AG20443 (cell line): ENCODE results near the gene CHAD.
A peak's percentile ranks its signal among the peaks of the same experiment; 100 is the strongest.
"Not testable (repeated sequence)": the region's sequence is repeated elsewhere in the genome, so short reads cannot be mapped to it uniquely, and the experiment has no call there.

Source experiments
- DNase-seq: peaks from one replicate; pipeline ENCODE4 v3.0.0; 2012; ENCODE audit warnings: low spot score, mixed read lengths

CHAD gene

DNA sequence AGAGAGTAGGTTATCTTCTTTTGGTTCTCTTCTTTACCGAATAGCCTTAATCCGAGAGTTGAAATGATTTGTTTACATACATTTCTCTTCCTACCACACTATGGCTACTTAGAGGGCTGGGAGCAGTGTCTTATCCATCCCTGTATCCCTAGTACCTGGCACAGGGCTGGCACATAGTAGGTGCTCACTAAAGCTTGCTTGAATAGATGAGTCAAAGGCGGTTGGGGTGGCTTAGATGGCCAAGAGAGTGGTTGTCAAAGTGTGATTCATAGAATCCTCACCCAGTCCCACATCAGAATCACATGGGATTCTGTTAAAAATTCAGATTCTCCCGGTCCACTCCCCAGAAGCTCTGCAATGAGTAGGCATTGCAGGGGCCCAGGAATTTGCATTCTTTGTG, 11.1 kb downstream of the CHAD start:
- no peak for DNase-seq

- DNase-seq, result no peak
Measured at GRCh38 chr17:50453901-50454300, 14.8 kb downstream of the CHAD start.

DNA sequence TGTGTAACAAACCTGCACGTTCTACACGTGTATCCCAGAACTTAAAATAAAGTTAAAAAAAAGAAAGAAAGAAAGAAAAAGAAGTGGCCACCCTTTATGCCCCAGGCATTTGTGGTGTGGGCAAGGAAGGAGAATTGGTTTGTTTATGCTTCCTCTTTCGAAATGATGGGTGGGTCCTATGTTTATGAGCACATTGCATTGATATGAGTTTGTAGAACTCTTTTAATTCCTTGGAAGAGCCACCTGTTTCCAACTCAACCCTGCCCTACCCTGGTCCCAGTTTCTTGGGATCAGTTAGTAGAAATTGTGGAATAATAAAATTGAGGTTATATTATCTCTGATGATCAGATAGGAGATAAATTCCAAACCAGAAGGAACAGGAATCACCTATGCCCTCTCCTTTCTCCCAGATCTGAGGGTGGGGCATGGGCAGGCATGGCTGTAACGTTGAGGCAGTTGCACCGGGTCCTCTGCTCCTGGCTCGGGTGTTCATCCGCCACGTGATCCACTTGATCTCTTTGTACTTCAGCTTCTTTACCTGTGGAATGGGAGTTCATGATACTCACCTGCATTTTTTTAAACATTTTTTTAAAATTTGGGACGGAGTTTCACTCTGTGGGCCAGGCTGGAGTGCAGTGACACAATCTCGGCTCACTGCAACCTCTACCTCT, 15.9 kb downstream of the CHAD start:
- peak; percentile 37 for DNase-seq

GRCh38 chr17:50451943-50452629, 16.6 kb downstream of the CHAD start:
- no peak for DNase-seq

DNA sequence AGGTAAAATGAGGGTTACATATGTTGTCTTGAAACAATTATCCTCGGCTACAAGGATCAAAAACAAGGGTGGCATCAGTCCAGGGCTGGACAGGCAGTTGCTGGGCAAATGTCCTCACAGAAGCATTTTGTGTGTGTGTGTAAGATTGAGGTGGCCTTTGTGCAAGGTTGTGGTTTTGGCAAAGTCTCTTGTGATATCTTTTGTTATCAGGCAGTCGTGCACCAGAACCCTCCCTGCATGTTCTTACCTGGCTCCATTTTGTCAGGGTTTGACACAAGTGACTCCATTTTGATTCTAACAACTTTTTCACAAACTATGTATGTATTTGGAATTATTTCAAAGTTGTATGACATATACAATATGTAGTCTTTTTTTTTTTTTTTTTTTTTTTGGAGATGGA, 20.0 kb downstream of the CHAD start:
- DNase-seq, result no peak

DNA sequence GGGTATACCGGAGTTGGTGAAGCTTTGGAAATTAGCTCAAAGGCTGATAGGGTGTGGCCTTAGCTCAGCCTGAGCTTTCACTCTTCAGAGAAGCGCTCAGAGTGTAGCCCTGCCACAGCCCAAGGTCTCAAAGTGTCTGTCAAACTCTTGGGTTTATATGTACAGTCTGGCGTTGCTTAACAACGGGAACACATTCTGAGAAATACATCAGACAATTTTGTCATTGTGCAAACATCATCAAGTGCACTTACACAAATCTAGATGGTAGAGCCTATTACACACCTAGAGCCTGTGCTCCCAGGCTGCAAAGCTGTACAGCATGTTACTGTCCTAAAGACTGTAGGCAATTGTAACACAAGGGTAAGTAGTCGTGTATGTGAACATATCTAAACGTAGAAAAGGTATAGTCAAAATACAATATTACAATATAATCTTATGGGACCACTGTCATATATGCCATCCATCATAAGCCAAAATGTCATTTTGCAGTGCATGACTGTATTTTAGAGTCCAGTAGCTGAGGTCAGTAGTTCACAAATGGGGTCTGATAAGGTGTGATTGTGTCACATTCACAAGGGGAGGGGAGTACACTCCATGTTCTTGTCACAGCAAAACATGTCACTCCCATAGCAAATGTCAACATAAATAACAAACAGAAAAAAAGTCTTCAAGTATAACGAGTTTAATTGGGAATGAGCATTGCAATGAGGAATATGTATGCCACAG, 20.6 kb downstream of the CHAD start:
- no peak for DNase-seq

- DNase-seq, result no peak
Measured at GRCh38 chr17:50445730-50446325, 22.9 kb downstream of the CHAD start.

- no peak for DNase-seq
Measured at GRCh38 chr17:50444841-50445715, 23.6 kb downstream of the CHAD start.

DNA sequence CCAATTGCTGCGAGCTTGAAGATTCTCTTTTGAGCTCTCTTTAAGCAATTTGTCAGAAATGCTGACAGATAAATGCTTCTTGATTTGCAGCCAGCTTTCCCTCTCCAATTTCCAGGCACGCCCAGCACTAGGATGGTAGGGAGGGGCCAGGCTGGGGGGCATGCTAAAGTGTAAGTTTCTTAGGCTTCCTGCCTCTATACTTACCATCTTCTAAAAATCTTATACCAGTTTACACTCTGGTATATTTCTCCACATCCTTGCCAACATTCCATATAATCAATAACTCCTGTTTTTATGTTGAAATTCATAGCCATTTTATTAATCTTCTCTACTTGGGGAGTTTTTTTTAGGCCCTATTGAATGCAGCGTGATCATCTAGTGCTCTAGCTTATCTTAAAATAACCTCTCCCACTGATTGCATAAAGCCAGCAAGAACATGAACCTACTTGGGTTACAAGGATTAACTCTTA, 25.1 kb downstream of the CHAD start:
- peak; percentile 28 for DNase-seq

- DNase-seq, result no peak
Measured at GRCh38 chr17:50440838-50441829, 27.5 kb downstream of the CHAD start.

GRCh38 chr17:50440172-50440837, 28.4 kb downstream of the CHAD start:
- no peak for DNase-seq

- no peak for DNase-seq
Measured at GRCh38 chr17:50439008-50439407, 29.7 kb downstream of the CHAD start.

DNA sequence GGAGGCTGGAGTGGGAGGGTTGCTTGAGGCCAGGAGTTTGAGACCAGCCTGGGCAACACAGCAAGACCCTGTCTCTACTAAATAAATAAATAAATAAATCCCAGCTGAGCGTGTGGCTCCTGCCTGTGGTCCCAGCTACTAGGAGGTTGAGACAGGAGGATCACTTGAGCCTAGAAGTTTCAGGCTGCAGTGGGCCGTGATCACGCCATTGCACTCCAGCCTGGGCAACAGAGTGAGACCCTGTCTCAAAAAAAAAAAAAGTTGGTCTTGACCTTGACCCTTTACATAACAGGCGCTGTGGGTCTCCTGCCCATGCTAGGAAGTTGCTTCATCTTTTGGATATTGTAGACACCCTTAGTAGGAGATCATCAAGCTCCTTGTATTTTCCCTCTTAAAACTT, 31.3 kb downstream of the CHAD start:
- DNase-seq, result no peak

GRCh38 chr17:50432125-50432762, 36.4 kb downstream of the CHAD start:
- no peak for DNase-seq

- no peak for DNase-seq
Measured at GRCh38 chr17:50430821-50431618, 37.7 kb downstream of the CHAD start.

DNA sequence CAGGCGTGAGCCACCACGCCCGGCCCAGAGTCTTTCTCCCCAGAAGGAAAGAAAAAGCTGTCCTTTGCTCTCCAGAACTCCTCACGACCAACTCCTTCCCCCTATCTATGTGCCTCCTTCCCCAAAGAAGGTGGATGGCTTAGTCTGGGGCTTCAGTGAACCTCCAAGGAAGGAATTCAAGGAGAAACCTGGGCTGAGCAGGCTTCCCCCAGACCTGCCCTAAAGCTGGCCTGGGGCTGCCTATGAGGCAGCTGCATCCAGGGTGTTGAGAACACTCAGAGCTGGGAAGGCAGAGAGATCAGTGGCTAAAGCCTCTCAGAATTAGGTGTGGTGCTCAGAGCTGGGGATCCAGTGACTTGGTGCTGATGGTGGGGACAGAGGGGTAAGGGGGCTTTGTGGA, 38.9 kb downstream of the CHAD start:
- no peak for DNase-seq

GRCh38 chr17:50428831-50429424, 39.8 kb downstream of the CHAD start:
- no peak for DNase-seq

- DNase-seq, result not testable (repeated sequence)
Measured at GRCh38 chr17:50428126-50428525, 40.6 kb downstream of the CHAD start.
